Limb (tissue), 2 donors: ENCODE data around the gene ARFGEF3.

ENCODE experiments used
- DNase-seq, 2 donors: peaks; one replicate each; pipeline ENCODE4 v3.0.0-alpha.2; 2016; ENCODE audit errors: extremely low spot score in 2 of 2

The ARFGEF3 gene

DNA sequence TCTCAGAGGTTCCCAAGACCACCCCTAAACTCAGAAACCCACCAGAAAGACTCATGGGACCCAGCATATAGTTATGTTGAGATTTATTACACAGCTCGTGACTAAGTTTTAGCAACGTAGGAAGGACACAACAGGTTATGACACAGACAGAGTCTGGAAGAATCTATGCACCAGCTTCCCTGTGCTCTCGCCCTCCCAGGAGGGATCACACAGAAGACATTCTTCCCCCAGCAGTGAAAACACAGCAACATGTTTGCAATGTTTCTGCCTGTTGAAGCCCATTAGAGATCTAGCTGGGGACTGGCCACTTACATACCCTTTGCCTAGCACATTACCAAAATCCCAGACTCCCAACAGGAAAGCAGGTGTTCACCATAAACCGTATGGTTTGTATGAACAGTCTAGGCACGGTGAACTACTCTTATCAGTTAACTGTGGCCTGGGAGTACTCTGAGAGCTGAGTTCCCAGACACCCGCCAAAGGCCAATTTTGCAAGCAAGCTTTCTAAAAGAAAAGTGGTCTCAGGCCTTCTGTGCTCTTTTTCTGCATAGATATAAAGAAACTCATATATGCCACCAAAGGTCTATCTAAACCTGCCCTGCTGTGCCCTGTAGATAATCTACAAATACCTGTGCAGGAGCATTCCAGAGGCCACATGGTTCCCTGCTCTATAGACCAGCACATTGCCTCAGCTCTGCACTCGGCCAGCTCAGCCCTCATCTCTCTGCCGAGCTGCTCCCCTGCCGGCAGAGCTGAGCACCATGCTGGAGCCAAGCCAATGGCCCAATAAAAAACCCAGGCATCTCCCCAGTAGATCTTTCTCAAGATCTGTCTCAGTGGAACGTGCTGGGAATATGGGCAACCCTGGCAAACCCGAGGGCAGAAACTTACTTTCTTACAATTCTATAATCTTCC is 146.3 kb downstream of the ARFGEF3 start:
- no peak for DNase-seq

DNA sequence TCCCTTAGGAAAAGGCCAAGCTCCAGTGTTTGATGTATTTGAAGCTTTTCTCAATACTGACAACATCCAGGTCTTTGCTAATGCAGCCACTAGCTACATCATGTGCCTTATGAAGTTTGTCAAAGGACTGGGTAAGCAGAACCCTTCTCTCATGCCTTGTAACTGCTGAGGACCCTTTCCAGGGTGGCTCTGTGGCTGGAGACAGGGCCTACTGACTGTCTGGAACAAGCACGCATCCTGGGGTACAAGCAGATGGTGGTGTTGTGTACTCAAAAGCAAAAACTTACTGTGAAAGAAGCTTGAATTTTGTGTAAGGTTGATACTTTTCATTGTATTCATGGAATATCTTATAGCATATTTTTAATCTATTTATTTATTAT is 147.0 kb downstream of the ARFGEF3 start:
- DNase-seq = no peak

DNA sequence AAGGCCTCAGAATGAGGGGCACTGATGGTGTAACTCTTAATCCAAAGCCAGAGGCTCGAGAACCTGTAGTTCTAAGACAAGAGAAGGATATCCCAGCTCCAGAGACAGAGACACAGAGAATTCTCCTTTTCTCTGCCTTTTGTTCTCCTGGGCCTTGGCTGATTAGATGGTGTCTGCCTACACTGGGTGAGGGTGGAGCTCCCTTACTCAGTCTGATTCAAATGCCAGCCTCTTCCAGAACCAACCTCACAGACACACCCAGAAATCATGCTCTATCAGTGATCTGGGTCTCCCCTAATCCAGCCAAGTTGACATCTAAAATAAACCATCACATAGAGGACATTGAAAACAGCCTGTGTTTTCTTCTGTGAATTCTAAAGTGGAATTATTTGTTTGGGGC is 148.0 kb downstream of the ARFGEF3 start:
- no peak for DNase-seq

DNA sequence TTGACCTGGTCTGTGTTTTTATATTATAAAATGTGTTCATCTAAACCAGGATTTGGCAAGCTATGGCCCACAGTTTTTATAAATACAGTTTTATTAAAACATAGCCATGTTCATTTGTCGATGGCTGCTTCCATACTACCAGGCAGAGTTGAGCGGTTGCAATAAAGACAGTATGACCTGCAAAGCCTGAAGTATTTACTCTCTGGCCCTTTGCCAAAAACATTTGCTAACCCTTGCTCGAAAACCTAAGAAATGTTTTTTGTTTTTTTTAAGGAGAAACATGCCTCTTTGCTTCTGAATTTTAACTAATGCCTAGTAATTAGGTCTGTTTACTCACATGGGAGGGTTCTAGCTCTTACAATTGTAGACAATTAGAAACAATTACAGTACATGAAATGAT is 148.6 kb downstream of the ARFGEF3 start:
- no peak for DNase-seq

DNA sequence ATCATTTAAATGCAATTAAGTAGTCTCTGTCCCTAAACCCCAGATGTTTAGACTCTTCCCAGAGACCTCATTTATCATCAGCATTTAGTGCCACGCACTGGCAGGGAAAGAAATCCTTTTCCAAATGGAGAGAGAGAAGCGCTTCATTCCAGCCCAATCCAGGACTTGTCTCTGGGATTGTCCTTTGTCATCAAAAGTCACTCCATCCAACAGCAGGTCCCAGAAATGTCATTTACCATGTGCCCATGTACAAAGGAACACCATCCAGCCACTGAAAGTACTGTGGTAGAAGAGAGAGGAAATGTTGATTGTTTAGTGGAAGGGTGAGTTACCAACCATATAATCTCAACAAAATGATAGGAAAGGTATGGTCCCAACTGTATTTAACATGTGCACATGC is 149.1 kb downstream of the ARFGEF3 start:
- no peak for DNase-seq

DNA sequence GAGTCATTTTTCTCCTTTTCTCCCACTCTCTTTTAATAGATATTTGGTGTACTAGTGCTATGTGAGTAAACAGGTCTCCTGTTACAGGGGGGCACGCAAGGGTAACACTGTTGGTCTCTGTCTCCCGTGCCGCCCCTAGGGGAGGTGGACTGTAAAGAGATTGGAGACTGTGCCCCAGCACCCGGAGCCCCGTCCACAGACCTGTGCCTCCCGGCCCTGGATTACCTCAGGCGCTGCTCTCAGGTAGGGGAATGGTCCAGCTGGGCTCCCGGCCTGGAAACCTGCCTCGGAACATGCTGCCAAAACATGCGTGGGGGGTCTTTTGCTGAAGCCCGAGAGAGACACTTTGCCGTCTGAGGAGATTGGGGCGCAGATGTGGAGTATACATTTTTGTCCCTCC is 149.5 kb downstream of the ARFGEF3 start:
- DNase-seq = no peak

DNA sequence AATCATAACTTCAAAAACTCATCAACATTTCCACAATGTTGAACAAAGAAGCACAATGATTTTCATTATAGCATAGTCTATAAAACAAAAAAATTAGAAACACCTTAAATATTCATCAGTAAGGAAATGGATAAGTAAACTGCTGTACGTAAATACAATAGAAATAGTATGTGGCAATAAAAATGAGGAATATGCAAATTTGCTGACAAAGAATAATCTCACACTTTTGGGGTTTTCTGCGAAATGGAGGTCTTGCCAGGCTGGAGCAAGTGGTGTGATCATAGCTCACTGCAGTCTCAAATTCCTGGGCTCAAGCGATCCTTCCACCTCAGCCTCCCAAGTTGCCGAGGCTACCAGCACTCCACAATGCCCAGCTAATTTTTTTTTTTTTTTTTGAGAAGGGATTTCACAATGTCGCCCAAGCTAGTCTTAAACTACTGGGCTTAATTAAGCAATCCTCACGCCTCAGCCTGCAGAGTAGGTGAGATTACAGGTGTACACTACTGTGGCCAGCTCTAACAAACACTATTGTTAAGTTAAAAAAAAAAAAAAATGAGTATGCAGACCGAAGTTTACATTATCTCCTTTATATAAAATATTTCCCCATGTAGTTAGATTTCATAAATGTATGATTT is 157.1 kb downstream of the ARFGEF3 start:
- no peak for DNase-seq

DNA sequence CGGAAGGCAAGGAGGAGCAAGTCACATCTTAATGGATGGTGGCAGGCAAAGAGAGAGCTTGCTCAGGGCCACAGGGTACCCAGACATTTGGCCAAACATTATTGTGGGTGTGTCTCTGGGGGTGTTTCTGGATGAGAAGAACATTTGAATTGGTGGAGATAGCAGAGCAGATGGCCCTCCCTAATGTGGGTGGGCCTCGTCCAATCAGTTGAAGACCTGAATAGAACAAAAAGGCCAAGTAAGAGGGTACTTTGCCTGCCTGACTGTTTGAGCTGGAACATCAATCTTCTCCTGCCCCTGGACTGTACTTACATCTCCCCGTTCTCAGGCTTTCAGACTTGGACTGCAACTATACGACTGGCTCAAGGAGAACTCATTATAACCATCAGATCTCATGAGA is 160.2 kb downstream of the ARFGEF3 start:
- no peak for DNase-seq

DNA sequence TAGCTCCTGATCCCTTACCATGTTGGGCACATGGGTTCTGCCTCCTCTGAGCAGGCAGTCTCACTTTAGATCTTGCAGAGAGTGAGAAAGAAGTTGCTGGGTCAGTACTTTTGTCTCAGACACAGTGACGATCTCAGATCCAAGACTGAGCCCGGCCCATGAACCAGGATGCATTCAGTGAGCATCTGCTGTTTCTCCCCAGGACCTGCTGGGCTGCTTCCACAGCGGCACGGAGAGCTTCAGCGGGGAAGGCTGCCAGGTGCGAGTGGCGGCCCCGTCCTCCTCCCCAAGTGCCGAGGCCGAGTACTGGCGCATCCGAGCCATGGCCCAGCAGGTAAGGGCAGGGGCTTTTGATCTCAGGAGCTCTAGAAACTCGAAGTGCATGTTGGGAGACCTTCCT is 162.1 kb downstream of the ARFGEF3 start:
- no peak for DNase-seq

DNA sequence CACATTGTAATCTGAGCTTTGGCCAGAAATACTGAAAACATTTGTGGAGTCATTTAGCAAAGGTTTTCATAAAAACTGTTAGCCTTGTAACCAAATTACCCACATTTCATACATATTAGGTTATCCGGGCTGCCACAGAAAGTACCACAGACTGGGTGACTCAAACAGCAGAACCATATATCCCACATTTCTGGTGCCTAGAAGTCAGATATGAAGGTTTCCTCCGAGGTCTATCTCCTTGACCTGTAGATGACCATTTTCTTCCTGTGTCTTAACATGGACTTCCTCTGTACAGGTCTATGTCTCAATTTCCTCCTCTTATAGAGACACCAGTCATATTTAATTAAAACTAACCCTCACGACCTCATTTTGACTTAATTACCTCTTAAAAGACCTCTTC is 166.5 kb downstream of the ARFGEF3 start:
- DNase-seq = no peak

DNA sequence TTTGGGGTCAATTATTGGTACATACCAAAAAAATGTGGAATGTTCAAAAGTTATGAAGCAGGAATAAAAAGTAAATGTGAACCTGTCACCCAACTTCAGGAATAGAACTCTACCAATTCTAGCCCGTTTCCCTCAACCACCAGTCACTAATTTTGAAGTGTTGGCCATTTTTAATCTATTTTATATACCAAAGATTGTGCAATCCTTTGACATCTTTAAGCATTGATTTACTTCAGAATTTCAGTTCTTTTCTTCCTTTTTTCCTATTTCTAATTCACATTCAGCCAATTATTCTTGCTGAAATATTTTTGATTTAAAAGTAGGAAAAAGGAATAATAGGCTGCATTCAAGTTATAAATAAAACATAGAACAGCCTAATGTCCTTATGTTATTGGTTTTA is 169.0 kb downstream of the ARFGEF3 start:
- no peak for DNase-seq

DNA sequence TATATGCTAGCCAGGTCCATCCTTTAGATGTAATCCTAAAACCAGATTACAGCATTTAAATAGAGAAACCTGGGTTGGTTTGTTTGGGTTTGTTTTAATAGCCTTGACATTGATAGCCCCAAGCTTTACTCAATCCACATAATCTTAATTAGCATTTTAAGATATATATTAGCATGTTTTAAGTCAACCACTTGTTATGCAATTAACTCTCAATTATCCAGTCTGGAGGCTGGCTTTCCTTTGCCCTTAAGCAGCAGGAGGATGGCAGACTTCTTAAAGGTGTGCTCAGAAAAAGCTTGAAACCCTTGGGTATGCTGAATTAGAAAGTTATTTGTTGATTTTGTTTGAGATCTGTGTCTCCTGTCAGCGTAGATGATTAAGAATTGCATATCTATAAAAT is 169.7 kb downstream of the ARFGEF3 start:
- no peak for DNase-seq

DNA sequence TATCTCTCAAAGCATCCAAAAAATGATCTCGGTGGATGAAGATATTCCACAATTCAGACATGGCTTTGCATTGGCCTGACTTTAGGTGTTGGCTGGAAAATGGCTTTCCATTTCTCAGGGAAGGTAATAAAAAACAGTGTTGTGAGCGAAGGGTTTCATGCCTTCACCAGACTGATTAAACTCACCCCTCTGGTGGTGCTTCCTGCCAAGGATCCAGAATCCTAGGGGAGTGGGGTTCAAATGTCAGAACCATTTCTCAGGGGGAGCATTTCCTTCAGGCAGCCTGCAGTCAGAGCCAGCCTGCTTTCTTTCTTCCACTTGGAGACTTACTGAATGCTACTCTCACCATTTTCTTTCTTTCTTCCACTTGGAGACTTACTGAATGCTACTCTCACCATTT is 170.2 kb downstream of the ARFGEF3 start:
- DNase-seq = no peak

DNA sequence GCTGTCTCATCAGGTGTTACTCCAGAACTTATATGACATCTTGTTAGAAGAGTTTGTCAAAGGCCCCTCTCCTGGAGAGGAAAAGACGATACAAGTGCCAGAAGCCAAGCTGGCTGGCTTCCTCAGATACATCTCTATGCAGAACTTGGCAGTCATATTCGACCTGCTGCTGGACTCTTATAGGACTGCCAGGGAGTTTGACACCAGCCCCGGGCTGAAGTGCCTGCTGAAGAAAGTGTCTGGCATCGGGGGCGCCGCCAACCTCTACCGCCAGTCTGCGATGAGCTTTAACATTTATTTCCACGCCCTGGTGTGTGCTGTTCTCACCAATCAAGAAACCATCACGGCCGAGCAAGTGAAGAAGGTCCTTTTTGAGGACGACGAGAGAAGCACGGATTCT is 172.3 kb downstream of the ARFGEF3 start:
- no peak for DNase-seq

DNA sequence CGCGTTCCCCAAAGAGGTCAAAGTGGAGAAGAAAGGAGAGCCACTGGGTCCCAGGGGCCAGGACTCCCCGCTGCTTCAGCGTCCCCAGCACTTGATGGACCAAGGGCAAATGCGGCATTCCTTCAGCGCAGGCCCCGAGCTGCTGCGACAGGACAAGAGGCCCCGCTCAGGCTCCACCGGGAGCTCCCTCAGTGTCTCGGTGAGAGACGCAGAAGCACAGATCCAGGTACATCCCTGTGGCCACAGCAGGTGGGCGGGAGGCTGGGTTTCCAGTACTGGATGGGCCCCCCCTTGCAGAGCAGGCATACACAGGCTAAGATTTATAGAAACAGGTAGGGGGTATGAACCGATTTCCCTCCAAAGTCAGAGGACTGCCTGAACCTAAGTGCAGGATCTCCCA is 173.2 kb downstream of the ARFGEF3 start:
- DNase-seq = no peak

DNA sequence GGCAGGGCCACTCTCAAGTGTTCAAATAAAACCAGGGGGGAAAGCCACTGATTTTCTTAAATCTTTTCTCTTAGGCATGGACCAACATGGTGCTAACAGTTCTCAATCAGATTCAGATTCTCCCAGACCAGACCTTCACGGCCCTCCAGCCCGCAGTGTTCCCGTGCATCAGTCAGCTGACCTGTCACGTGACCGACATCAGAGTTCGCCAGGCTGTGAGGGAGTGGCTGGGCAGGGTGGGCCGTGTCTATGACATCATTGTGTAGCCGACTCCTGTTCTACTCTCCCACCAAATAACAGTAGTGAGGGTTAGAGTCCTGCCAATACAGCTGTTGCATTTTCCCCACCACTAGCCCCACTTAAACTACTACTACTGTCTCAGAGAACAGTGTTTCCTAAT is 174.5 kb downstream of the ARFGEF3 start:
- DNase-seq = no peak

DNA sequence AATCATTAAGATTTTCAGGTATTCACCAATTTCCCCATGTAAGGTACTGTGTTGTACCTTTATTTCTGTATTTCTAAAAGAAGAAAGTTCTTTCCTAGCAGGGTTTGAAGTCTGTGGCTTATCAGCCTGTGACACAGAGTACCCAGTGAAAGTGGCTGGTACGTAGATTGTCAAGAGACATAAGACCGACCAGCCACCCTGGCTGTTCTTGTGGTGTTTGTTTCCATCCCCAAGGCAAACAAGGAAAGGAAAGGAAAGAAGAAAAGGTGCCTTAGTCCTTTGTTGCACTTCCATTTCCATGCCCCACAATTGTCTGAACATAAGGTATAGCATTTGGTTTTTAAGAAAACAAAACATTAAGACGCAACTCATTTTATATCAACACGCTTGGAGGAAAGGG is 175.3 kb downstream of the ARFGEF3 start:
- no peak for DNase-seq

DNA sequence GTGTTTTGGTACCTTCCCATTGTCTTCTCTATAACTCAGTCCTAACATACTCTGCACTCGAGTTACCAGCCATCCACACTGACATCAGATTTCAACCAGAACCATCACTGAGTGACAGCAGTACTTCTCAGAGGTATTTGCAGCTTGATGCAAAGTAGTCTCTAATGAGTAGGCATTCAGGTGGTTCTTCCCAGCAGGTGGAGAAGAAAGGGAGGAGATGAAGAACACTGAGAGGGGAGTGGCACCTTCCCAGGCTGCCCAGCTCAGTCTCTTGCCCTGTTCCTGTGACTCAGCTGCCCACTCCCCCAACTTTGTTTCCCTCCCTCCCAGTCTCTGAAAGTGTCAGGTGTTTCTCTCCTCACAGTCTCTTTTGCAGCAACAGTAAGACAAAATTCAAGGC is 177.3 kb downstream of the ARFGEF3 start:
- no peak for DNase-seq

DNA sequence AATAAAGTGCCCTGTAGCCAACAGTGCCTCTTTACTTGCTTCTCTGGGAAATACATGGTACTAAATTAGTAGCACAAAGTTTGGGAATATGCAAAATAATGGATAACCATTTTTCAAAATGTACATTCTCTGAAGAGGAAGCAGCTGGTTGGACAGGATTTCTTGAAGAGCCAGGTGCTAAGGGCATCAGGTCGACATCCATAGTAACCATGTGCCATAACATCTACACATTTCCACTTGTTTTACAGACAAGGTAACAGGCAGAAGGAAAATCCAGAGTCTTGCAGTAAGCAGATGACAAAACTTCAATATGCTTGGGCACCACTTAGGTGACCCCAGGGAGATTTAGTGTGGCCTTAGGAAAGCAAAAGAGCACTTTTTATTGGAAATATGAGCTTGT is 179.4 kb downstream of the ARFGEF3 start:
- no peak for DNase-seq

DNA sequence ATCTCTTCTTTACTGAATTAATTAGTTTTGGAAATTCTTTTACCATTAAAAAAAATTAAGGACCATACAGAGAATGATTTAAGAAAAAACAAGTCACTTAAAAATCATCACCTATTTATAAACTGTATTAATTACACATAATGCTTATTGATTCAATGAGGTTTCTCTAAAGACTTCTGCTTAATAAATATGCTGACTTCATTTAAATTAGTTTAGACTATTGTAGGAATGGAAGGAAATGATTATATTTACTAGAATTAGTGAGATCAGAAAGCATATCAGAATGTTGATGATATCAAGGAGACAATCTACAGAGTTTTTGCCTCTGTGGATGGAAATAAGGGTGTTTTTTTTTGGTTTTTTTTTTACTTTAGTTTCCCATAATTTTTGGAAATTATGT is 181.4 kb downstream of the ARFGEF3 start:
- DNase-seq = no peak

DNA sequence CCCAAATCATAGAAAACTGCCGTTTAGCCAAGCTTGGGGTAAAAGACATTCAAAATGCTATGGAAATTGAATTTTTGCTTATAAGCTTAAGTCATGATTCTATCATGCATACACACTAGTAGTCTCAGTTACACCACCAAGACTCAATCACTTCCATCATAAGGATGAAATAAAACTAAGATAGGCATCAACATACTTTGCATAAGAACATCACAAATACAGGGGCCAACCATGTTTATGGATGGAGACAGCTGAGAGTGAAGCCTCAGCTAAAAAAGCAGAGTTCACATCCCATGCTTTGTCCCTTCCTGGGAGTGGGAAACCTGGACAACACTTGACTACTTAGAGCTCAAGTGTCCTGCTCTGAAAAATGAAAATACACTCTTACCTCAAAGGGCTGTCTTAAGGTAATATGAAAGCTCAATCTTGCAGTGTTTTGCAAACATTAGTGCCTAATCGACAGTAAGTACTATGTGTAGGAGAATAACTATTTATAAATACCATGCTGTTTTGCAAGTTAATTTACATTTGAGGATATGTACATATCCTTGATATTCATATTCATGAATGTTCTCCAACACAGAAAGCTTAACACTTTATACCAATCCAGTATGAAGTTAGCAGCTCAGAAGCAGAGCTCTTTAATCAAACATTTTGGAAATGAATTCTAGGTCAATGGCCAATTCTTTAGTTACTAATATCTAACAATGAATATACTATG is 184.0 kb downstream of the ARFGEF3 start:
- no peak for DNase-seq
